DMS53 treated with DMSO at 0.1 percent for 48 hours (cell line): ENCODE measurements around the gene RGL1.

Experiments used
- DNase-seq: peaks from one replicate; lab custom pipeline; 2025; ENCODE audit not compliant: unreplicated experiment; lab: John Stamatoyannopoulos, UW

RGL1 gene

DNA sequence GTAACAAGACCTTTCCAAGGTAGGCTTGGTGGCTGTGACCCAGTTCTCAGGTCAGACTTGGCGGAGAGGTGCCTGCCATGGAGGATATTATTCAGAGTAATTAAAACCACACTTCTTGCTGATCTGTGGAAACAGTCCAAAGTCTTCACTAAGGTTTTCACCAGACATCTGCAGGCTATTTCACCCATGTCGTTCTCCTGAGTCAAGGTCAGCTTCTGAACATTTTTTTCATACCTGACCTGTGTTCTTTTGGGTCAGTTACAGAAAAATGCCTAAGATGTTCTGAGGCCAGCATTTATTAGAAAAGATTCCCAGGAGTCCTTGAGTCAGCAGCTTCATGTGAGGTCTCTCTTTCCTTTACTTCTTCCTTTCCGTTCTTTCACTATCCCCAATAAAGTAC lies 54.9 kb downstream of the RGL1 start:
- no peak for DNase-seq

DNA sequence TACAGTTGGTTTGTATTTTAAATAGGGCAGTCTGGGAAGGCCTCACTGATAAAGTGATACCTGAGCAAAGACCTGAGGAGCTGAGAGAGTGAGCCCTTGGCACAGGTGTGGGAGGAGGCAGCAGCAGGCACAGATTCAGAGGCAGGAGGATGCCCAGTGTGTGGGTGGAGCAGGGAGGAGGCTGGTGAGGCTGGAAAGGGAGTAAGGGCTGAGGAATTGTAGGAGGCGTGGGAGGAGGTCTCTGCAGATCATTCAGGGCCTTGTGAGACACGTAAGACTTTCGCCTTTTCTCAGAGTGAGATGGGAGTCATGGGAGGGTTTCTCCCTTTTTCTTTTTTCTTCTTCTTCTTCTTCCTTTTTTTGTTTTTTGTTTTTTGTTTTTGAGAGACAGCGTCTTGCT lies 58.0 kb downstream of the RGL1 start:
- no peak for DNase-seq

DNA sequence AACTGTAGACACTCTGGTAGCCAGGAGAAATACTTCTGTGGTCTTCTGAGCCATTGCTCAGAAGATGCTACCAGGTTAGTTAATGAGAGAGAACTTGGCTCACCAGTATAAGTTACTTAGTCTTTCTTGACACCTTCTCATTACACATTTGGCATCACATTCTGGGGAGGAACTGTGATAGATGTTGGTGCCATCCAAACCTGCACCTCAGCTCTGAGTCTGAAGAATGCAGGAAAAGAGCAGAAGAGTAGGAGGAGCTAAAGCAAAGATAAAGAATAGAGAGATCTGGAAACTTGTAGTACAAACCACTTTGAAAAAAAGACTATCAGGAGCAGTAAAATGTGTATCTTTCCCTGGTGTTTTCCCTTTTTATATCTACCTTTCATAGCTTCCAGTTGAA lies 58.9 kb downstream of the RGL1 start:
- no peak for DNase-seq

DNA sequence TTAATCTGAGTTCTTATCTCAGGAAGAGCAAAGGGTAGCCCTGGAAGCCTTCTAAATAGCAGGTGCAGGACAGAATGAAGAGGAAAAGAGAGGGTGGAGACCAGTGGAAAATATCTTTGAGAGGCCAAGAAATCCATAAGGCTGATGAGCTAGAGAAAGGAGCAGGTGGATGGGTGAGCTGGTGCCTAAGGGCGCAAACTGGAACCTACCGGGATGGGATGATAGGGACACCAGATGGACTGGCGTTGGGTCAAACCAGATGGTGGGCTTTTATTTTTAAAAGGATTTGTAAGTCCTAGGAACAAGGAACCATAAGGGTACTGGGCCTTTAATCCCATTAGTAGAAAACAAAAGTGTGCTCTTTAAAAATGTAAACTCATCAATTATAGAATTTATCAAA lies 59.7 kb downstream of the RGL1 start:
- no peak for DNase-seq

DNA sequence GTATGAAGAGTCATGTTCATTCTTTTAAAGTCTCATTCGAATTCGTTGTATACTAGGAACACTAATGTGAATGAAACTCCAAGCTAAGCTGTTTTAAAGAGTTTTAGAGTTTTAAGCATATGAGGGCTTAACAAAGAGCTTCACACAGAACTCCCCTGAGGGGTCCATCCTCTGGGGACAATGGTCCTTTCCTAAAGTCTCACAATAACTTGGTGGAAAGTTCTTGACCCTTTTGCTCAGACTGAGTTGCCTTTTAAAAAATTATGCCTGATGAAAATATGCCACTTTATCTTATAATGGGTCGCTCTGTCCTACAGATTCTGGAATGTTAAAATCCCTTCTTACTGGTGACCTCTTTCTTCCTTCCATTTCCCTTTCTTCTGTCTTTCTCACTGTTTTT lies 64.3 kb downstream of the RGL1 start:
- DNase-seq = no peak

DNA sequence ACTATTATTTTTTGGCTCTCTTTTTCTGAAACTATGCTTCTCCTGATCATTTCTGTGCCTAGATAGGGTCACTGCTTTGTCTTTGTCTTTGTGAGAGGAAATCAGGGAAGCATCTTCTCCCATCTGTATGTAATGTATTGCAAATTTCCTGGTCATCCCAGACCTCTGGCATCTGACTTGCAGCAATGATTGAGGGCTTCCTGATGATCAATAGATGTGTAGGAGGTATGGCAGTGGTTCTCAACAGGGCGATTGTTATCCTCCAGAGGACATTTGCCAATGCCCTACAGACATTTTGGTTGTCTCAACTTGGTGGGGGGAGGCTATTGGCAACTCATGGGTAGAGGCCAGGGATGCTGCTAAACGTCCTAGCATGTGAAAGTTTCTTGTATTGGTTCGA lies 64.7 kb downstream of the RGL1 start:
- no peak for DNase-seq

DNA sequence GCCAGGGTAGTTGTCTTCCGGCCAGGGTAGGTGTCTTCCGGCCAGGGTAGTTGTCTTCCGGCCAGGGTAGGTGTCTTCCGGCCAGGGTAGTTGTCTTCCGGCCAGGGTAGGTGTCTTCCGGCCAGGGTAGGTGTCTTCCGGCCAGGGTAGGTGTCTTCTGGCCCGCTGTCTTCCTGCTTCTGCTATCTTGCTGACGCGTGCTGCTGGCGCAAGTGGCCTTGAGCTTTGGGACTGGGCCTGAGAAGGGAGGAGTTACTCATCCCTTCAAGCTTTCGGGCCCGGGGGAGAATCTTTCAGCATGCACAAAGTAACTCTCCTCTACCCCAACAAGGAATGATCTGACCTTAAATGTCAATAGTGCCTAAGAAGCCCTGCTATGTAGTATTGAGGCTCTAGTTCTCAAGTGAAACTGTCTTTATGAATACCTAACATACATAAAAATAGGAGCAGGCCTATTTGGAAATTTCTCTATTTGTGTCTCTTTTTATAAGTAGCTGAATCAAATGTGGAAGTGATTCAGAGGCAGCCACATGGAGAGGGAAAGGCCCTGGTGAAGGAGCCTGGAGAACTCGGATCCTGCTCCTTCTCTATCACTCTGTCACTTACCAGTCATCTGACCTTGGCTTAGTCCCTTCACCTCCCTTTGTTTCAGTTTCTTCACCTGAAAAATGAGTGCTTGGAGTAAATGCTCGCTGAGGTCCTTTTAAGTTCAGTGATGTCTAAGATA lies 65.6 kb downstream of the RGL1 start:
- DNase-seq = peak; percentile 65

DNA sequence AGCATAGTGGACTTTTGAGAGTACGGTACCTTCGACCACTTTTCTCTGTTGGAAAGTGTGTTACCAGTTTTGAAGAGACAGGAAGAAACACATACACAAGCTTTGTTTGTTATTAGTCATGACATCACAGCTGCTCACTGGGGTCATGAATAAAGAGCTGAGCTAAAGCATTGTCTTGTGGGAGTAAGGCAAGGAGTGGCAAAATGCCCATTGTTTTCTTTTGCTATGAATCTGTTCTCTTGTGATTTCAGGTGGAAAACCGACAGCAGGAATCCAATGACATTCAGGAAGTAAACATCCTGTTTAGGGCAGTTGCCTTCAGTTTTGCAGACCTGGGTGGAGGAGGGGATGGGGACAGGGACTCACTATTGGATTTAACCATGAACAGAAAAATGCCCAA lies 66.2 kb downstream of the RGL1 start:
- DNase-seq = peak; percentile 89

DNA sequence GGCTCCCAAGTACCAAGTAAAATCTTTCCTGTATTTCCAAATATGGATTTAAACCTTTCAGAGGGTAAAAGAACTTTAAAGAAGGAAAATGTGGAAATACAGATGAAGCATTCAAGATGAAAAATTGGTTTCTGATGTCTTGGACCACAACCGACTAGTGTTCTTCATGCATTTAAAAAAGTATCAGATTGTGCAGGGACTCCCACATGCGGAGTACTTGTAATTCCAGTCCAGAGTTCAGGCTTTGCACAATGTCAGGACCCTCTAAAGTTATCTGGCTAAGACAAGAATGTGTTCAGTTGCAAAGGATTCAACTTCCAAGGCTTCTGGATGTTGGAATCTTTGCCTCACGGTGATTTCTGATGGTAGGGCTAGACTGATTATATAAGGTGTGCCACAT lies 66.7 kb downstream of the RGL1 start:
- DNase-seq = no peak

DNA sequence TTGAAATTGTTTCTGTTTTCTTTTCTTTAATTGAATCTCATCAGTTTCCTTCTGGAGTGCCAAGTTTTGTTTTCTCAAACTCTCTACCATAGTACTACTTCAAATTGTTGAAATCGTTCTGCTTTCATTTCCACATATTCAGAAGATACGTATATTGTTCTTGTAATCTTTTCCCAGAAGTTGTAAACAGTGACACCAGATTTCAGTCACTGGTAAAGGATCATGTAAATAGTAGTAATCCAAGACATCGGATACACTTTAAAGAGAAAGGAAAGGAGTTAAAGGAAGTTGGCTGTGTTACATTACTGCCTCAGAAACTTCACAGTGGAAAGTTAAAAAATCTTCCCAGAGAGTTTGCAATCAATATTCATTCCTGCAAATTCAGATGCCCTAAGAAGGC lies 67.5 kb downstream of the RGL1 start:
- no peak for DNase-seq

DNA sequence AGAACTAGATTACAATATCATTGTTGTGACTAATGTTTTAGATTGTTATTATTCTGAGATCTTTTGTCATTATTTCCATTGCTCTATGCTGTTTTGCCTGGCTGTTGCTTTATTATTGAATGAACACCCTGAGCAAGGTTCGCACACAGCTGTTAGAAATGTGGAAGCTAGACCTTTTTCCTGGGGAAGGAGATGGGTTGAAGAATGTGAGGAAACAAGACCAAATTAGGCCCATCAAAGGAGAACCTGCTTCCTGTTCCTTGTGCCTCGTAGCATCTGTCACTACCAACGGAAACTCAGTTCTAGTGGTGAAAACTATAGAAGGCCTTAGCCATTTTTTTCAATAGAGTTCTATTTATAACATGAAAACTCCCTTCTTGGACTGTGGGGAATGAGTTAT lies 68.7 kb downstream of the RGL1 start:
- DNase-seq = no peak

DNA sequence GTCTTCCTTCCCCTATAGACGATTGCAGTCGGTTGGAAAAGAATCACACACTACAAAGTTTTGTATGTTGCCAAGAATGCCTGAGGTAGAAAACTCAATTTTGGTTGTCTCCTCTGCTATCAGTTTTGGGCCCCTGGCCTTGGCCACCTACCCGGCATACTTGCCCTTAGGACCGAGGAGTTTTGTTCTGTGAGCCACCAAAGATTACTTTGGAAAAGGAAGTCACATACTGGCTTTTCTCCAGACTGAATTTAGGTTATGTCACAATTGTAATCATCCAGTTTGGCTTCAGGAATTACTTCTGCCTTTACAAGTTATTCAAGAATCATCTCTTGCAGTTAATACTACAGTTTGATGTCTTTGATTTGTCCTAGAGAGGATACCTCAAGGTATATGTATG lies 71.4 kb downstream of the RGL1 start:
- DNase-seq = no peak

DNA sequence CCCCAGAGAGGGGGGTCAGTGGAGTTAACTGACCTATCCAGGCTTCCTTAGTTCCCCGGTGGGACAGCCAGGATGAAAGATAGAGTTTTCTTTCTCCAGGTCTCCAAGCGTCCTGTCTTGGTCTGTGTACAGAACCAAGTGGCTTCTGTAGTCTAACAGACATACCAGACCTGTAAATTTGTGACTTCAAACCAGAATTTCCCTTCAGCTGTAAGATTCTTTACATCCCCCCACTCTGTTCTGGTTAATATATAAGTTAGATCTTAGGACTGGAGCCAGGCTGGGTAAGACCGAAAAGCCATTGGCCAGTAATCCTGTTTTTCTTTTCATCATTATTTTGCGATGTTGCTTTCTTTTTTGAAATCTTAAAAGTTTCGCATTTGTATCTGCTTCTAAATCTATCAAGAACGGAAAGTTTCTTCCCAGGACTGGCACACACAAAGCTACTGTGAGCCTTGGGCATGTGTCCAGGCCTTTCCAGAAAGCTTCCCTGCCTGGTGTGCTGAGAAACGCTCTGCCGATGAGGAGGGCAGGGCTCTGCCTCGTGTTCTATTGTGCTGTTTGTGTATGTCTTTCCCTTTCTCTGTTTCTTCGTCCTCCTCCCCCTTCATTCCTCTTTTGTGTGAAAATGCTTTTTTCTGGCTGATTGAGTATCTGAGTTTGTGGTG lies 72.3 kb downstream of the RGL1 start:
- no peak for DNase-seq

DNA sequence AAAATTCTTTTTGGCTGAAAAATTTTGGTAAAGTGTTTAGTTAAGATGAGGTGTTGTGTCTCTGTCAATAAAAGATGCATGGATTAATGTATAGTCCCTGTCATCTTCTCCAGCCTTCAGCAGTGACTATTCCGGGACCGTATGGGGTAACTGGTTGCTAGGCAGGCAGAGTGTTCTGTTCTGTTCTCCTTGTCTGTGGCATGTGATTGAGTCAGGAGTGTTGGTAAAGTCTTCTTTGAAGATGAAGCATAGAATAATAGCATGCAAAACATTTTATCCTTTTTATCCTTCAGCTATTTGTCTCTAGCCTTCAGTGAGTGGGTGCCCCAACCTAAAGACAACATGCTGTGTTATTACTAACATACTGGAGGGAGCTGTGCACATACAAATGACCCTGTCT lies 74.6 kb downstream of the RGL1 start:
- no peak for DNase-seq

DNA sequence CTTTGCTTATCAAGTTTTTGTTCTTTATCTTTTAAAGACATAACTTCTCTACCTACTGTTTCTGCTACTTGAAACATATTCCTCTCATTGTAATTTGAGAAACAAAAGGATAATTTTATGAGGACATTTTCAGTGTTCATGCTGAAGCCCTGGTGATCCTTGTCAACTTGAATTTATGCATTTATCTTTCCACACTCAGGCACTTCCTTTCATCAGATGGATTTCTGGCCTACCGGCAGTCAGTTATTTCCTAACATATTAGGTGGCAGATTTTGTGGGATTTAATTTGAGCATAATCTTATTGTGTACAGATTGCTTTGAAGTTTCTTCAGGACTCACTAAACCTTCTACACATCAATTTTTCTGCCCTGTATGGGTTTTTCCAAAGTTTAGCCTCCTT lies 75.0 kb downstream of the RGL1 start:
- no peak for DNase-seq

DNA sequence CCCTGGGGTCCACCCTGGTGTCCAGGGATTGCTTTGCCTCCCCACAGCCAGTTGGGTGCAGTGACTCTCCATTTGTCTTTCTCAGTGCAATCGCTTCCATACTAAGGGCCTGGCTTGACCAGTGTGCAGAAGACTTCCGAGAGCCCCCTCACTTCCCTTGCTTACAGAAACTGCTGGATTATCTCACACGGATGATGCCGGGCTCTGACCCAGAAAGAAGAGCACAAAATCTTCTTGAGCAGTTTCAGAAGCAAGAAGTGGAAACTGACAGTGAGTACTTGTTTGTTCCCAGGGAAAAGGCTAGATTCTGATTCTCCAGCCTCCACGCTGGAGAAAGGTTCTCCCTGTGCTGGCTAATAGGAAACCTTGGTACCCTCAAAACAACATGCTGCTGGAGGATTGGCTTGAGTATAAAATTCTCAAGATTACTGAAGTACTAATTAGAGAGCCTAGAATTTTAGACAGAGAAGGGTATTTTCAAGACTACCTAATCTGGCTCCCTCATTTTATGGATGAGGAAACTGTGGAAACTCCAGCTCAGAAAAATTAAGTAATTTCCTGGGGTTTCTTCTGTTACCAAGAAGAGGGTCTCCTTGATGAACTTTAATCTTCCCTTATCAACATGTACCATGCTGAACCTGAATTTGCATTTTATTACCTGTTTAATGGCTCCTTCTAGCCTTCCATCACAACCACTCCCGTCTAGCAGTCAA lies 75.8 kb downstream of the RGL1 start:
- DNase-seq = no peak

DNA sequence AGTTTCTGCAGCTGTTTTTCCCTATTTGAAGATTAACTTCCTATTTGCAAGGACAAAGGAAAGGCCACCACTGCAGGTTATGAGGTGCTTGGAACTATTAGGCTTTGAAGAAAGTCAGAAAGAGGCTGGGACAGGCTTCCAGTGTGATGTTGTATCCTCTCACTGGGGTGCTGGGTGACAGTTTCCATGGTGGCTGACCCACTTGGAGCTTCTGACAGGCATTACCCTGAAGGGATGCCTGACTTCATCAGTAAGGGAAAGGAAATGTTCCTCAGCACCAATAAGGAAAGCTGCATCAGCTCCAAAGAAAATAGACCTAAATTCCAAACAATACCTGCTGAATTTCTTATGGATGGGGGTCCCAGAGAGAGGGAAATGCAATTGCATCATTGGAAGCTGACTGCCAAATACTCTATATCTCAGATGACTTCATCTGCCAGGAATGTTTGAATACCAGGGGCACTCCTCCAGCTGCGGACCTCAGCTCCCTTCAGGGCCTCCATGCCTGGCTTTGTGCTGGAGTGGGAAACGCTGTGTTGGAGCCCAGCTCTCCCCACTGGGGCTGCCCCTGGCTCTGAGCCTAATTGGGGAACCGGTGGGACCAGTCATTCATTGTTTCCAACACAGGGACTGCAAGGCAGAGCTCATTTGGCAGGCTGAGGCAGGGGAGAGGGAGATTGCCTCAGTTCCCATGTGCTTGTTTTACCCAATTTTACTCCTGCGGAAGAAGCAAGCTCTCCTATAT lies 76.6 kb downstream of the RGL1 start:
- DNase-seq = peak; percentile 8

DNA sequence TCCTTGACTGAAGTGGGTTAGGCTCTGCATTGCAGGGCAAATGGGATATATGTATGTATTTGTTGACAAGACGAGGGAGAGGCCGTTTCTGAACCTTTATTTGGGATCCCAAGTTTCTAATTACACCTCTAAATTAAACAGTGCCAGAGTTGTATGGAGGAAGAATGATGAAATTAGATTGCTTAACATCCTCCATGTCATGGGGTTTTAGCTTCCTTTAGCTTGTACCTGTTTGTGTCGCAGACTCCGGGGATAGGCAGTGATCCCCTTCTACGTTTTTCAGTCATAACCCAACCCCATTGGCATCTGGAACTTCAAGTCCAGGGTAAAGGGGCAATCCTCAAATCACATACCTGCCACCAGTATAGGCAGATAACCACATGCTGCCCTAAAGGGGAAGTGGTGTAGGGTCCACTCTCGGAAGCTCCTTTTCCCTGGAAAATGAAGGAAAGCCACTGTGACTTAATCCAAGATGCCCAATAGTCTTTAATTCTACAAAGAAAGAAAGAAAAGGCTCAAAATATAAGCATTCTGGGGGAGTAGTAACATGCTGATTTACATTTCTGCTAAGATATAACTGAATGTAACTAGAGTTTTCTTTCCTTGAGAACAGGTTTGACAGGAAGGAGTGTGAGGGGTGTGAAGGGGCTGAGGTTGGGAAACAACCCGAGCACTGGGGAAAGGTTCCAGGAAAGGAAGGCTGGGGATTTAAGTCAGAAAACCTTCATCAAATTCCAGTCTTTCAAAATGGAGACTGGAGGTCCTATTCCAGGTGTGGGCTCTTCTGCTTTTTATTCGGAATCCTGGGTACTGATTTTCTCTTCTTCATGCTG lies 77.6 kb downstream of the RGL1 start:
- no peak for DNase-seq

DNA sequence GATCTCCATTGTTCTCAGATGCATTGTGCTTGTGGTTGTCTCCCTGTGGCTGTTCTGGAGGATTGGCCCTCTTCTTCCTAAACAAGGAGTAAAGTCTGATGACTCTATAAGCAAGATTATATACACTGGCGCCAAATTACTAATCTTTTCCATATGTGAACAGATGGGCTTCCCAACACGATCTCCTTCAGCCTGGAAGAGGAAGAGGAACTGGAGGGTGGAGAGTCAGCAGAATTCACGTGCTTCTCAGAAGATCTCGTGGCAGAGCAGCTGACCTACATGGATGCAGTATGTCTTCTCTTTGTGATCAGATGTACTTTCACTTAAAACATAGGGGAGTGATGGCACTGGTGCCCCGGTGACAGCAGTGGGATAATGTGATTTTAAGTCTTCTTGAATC lies 78.7 kb downstream of the RGL1 start:
- DNase-seq = no peak

DNA sequence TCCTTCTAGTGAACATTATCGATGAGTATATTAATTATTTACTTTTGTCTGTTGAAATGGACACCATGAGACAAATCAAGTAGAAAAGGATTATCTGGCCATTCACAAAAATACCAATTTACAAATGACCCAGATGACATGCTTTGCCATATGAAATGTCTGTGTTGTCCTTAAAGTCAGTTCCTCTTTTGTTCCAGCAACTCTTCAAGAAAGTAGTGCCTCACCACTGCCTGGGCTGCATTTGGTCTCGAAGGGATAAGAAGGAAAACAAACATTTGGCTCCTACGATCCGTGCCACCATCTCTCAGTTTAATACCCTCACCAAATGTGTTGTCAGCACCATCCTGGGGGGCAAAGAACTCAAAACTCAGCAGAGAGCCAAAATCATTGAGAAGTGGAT lies 79.6 kb downstream of the RGL1 start:
- DNase-seq = no peak
